GM21786 (cell line): ENCODE measurements around the gene ST3GAL4.
A peak's percentile ranks its signal among the peaks of the same experiment; 100 is the strongest.

ENCODE experiments used
- ATAC-seq: cut with Tn5 transposase; IDR thresholded peaks from one replicate; pipeline ENCODE4 v1.9.1; 2021; ENCODE audit not compliant: unreplicated experiment

ST3GAL4 gene

GRCh38 chr11:126420698-126421256 lies 65.3 kb downstream of the ST3GAL4 start:
- no peak for ATAC-seq

DNA sequence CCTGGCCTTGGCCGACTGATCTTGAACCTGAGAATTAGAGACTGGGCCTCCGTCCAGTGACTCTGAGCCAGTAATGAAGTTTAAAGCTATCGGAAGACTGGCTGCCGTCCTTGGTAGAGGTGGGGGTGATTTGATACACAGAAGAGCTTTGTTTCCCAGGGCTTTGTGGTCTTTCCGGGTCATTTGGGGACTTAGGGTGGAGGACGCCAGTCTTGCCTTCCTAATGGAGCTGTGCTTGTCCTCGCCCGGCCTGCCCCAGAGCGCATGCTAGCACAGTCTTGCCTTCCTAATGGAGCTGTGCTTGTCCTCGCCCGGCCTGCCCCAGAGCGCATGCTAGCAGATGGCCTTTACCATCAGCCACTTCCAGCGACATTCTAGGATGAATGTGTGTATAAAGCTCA lies 65.8 kb downstream of the ST3GAL4 start:
- ATAC-seq, result no peak

- ATAC-seq, result no peak
These were observed 67.0 kb downstream of the ST3GAL4 start for GRCh38 chr11:126422446-126422845.

DNA sequence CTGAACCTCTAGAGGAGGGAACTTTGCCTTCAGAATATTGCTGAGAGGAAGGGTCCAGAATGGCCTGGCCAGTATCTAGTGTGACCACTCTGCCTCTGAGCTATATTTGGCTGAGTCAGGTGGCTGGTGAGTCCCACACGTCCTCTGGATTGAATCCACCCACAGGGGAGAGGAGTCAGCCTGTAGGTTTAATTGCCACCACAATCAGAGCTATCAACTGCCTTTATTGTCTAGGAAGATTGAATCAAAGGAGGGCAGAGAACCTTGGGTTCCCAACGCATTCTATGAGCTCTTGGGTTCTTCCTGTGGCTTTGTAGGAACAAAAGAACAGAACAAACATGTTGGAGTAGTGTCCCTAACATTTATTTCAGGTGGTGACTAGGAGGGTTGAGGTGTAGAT lies 67.7 kb downstream of the ST3GAL4 start:
- no peak for ATAC-seq

DNA sequence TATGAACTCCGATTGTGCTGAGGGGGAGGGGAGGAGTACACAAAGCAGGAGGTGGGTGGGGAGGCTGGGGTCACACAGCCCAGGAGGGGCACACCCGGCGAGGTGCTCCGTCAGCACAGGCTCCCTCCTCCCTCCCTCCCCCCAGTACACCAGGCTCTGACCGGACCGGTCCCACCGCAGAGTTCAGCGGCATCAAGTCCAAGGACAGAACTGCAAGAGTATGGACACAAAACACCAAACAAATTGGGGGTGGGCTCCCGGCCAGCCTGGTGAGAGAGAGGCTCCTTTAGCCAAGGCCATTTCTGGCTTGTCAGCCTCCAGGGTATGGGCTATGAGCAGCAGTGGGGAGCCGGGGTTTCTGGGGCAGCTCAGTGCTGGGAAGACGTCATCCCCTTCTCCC lies 68.3 kb downstream of the ST3GAL4 start:
- no peak for ATAC-seq

DNA sequence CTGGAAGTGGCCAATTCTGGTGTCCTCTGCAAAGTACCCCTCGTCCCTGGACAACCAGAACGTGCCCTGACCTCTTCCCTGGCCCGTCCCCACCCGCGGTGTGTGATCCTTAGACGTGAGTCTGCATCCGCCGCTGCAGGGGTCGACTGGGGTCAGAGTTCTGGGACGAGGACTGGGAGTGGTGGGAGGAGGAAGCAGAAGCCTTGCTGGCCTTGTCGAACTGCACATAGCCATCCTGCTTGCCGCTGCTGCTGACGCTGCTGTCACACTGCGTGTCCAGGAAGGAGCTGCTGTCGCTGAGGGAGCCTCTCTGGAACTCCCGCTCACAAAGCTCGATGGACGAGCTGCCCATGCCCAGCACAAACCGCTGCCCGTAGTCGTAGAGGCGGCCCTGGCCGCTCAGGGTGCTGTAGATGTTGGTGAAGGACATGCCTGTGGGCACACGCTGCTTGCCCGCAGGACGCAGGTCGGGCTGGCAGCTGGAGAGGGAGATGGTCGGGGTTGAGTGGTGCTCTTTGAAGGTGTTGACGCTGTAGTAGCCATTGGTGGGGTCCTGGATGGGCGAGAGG lies 69.1 kb downstream of the ST3GAL4 start:
- ATAC-seq, result no peak

DNA sequence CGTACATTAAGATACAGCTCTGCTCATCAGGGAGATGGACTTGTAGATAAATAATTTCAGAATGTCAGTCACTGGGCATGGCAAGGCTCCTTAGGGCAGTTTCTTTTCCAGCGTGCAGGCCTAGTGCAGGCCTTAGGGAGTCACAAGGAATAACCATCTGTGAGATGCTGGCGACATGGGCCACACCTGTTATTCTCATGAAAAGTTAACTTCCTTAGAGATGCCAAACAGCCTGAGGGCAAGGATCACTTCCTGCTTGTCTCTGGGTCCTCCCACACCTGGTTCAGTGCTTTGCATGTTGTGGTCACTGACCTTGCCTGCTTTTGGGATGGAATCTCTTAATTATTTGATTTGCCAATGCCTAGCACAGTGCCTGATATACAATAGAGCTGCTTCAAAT lies 70.6 kb downstream of the ST3GAL4 start:
- no peak for ATAC-seq

- ATAC-seq, result peak; percentile 68
These were observed 71.6 kb downstream of the ST3GAL4 start for GRCh38 chr11:126426820-126427749.

DNA sequence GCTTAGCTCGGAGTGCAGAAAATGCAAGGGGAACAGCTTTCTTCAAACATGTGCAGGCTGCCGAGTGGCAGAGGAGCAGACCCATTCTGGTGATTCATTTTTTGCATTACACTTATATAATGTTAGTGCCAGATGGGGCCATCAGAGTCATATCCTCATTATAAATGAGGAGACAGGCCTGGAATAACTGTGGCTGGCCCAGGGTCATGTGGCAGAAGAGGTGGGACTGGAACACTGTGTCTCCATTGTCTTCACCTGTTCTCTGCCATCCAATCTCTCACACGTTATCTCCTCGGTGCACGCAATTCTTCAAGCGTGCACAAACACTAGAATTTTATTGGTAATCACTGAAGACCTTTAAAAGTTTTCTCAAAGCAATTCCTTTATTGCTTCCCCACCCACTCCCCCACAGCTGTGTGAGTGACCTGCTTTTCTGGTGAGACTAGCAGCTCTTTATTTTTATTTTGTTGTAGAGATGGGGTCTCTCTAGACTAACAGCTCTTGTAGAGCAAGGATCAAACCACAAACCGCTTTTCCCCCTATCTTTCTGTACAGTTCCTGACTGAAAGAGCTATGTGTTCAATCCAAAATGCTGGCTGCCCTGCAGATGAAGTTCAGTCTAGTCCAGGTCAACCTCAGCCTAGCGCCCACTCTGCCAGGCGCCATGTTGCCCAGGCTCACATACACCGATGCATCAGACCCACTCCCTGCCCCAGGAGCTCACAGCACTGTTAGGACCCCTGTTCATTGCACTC lies 75.3 kb downstream of the ST3GAL4 start:
- ATAC-seq, result no peak

DNA sequence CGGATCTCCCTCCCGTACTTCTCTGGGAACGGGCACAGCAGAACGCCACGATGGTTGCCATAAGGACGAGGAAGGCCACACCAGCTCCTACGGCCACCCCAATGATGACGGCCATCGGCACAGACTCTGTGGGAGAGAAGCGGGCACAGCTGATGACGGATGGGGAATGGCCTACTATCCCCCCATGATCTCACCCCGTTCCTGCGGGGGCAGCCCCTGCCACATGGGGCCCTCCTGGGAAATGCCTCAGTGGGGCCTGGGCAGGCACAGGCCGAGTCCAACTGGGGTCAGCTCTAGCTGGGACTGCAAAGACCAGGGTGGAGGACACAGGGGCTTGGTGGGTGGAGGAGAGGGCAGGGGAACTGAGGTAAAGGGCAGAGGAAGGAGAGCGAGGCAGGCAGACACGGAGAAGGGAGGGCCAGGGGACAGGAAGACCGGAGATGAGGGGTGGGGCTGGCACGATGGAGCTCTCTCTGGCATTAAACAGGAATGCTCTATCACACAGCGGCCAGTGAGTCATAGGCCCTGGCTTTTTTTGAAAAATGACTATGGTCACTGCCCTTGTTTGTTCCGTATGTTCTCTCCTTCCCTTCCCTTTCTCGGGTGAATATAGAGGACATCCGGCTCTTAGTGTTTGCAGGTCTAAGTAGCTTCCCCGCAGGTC lies 76.0 kb downstream of the ST3GAL4 start:
- no peak for ATAC-seq

- no peak for ATAC-seq
These were observed 76.6 kb downstream of the ST3GAL4 start for GRCh38 chr11:126432065-126432461.

DNA sequence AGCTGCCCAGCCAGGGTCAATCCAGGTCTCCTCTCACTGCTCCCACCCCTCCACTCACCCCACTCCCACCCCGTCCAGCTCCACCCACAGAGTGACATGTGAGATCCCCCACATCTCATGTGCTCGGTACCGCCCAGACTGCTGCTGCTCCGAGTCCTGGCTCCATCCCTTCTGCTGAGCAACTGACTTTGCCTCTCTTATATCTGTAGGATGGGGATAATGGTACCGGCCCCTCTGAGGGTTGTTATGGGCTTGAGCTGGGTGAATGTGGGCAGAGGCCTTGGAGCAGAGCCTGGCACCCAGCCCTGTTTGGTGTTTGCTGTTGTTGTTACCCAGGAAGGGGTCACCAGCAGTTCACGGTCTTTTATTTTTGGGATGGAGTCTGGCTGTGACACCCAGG lies 77.0 kb downstream of the ST3GAL4 start:
- ATAC-seq, result no peak

- no peak for ATAC-seq
These were observed 77.9 kb downstream of the ST3GAL4 start for GRCh38 chr11:126433244-126433846.

DNA sequence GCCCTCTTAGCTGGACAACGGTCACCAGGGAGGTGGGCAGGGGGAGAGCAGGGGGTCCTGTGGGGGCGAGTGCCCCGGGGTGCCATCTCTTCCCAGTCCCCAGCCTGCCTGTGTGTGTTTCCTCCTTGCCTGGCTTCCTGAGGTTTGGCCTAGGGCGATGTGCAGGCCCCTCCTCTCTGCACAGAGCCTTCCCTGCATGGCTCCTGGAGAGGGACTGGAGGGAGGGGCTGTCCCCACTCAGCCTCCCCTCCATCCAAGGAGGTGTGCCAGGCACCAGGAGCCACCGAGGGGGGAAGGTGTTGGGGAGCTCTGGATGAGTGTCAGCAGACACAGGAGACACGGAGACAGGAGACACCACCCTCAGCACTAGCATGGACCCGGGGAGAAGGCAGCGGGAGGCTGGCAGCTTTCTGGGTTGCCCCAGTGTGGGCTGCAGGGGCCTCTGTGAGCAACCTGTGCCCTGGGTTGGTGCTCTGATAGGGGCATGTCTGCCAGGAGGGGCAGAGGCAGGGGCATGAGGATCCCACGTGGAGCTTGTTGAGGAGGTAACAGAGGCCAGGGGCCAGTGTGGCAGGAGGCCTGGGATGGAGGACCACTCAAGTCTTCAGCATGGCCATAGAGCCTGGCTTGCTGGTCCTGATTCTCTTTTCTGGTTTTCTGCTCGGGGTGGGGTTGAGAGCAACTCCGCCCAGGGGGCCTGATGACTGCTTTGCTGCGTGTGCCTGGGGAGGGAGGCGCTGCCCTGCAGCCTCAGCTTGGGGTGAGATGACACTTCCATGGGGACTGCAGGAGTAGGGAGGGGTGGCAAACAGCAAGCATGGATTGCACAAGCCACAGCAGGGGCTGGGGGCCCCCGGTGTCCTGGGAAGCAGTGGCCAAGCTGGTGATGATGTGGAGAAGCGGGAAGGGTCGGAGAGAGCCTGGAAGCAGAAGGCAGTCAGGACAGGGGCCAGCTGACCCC lies 78.8 kb downstream of the ST3GAL4 start:
- ATAC-seq, result no peak

- ATAC-seq, result no peak
These were observed 79.5 kb downstream of the ST3GAL4 start for GRCh38 chr11:126434950-126435335.

DNA sequence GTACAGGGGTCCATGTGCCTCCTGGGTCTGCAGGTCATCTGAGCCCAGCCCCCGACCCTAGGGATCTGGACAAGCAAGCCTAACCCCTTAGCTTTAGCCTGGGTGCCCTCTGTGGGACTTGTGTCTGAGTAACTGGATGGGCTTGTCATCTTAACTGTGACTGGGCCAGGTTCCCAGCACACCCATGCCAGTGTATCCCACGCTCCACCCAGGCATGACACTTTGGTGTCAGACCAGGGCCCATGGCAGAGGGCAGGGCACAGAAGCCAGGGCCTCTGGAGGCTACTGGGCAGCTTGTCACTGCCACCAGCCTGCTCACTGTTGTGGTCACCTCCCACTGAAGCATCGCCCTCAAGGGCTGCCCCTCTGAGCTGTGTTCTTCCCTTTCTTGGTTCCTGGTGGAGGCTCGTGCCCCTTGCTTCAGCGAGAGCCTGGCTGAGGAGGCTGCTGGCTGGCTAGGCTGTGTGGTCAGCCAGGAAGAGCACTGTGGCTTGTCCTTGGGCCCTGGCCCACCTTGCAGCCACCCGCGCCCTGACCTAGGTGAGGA lies 80.8 kb downstream of the ST3GAL4 start:
- ATAC-seq, result no peak

GRCh38 chr11:126437731-126438130 lies 82.2 kb downstream of the ST3GAL4 start:
- no peak for ATAC-seq

DNA sequence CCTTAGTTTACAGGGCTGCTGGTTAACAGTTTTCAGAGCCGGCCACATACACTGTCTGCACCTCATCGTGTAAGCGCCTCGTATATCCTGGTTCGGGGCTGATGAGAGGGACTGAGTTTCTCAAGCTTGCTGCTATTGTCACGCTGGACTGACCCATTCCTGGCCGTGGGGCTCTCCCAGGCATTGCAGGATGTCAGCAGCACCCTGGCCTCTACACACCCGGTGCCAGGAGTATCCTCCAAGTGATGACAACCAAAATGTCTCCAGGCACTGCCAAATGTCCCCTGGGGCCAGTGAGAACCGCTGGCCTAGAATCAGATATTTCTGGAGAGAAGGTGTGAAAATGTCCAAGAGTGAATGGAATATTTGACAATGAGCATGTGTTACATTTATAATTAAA lies 82.8 kb downstream of the ST3GAL4 start:
- ATAC-seq, result no peak

GRCh38 chr11:126438691-126439090 lies 83.2 kb downstream of the ST3GAL4 start:
- no peak for ATAC-seq
